ENCODE results near the gene SRD5A3.

Gene SRD5A3

GRCh38 chr4:55345980-55346850 is at the start of gene SRD5A3:
SRD5A3 (plus strand) TSS chr4:55346242; CDS start chr4:55346337, 95 bp downstream.
- H3K4me3 ChIP-seq (ENCODE audit: low read length): peak within 1 kb of the TSS; percentile 73
- TF ChIP-seq, protein P1, sequence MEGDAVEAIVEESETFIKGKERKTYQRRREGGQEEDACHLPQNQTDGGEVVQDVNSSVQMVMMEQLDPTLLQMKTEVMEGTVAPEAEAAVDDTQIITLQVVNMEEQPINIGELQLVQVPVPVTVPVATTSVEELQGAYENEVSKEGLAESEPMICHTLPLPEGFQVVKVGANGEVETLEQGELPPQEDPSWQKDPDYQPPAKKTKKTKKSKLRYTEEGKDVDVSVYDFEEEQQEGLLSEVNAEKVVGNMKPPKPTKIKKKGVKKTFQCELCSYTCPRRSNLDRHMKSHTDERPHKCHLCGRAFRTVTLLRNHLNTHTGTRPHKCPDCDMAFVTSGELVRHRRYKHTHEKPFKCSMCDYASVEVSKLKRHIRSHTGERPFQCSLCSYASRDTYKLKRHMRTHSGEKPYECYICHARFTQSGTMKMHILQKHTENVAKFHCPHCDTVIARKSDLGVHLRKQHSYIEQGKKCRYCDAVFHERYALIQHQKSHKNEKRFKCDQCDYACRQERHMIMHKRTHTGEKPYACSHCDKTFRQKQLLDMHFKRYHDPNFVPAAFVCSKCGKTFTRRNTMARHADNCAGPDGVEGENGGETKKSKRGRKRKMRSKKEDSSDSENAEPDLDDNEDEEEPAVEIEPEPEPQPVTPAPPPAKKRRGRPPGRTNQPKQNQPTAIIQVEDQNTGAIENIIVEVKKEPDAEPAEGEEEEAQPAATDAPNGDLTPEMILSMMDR (conservative IDR thresholded peaks at IDR 0.05; ENCODE audit: low read length): peak; percentile 46
- DNase-seq (ENCODE audit: low read depth): peak; percentile 76

DNA sequence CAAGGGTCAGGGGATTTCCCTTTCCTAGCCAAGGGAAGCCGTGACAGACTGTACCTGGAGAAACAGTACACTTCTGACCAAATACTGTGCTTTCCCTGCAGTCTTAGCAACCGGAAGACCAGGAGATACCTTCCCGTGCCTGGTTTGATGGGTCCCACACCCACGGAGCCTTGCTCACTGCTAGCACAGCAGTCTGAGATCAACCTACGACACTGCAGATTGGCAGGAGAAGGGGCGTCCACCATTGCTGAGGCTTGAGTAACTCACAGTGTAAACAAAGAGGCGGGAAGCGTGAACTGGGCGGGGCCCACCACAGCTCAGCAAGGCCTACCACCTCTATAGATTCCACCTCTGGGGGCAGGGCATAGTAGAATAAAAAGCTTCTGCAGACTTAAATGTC is 48.7 kb upstream of the SRD5A3 start:
- no peak for DNase-seq (ENCODE audit: low read depth)
- H3K4me3 ChIP-seq (ENCODE audit: low read length): no peak overlapping the region
- TF ChIP-seq, protein P1 (conservative IDR thresholded peaks at IDR 0.05; ENCODE audit: low read length): no peak

DNA sequence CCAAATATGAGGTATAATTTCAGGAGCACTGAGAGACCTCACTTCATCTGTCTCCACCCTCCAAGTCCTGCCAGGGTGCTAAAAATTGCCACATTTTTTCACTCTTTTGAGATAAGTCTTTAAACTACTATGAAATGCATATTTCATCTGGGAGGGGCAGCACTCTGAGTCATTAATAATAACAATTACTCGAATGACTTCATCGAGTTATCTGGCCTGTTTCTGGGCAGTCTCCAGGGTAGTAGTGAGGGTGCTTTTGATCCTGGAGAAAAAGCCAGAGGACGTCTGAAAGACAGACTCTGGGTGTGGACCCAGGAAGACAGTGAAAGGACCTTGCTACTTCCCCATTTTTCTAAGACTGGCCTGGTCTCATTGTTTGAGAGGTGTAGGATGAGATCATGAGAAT is 42.3 kb upstream of the SRD5A3 start:
- DNase-seq (ENCODE audit: low read depth): peak; percentile 8
- TF ChIP-seq, protein P1 (conservative IDR thresholded peaks at IDR 0.05; ENCODE audit: low read length): no peak
- H3K4me3 ChIP-seq (ENCODE audit: low read length): no peak overlapping the region

DNA sequence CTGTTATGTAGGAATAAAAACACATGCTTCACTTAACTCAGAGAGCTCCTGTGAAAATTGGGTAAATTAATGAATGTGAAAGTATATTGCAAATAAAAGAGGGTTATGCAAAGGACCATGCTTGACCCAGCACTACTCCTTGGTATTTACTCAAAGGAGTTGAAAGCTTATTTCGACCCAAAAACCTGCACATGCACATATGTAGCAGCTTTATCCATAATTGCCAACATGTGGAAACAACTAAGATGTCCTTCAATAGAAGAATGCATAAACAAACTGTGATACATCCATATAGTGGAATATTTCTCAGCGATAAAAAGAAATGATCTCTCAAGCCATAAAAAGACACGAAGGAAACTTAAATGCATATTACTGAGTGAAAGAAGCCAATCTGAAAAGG is 41.7 kb upstream of the SRD5A3 start:
- DNase-seq (ENCODE audit: low read depth): no peak
- H3K4me3 ChIP-seq (ENCODE audit: low read length): no peak overlapping the region
- TF ChIP-seq, protein P1 (conservative IDR thresholded peaks at IDR 0.05; ENCODE audit: low read length): no peak

DNA sequence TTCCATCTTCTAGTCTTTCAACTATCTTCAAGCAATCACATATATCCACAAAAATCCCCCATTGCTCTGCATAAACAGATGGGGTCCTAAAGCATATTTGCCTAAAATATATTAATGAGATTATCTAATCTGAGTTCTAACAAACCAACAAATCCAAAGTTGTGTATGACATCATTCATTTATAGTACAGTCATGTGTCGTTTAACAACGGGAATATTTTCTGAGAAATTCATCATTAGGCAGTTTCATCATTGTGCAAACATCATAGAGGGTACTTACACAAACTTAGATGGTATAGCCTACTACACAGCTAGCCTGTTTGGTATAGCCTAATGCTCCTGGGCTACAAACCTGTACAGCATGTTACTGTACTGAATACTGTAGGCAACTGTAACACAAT is 38.0 kb upstream of the SRD5A3 start:
- DNase-seq (ENCODE audit: low read depth): no peak

DNA sequence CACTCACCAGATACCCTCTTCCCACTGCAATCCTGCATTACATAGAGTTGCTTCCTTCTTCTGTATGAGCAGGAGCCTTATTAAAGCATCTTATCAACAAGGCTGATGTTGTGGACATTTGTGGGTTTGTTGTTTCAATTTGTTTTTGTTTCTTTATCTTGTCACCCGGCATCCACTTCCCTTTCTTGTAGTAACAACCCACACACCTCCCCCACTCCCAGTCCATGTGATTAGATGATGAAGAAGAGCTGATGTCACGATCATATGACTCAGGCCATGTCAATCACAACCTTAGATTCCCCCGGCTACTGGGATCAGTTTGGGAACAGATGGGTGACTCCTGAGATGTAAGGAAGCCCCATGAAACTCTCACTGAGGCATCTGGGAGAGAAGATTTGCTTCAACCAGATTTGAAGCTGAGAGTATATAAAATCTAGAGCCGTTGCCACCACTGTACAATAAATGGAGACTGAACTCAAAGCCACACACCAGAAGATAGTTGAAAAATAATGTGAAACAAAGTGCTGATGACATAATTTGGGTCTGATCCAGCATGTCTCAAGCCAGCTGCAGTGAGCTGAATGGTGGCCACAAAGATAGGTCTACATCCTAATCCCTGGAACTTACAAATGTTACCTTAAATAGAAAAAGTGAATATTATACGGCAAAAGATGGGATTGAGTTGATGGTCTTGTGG is 34.1 kb upstream of the SRD5A3 start:
- H3K4me3 ChIP-seq (ENCODE audit: low read length): no peak overlapping the region
- DNase-seq (ENCODE audit: low read depth): no peak
- TF ChIP-seq, protein P1 (conservative IDR thresholded peaks at IDR 0.05; ENCODE audit: low read length): no peak

More for the DNA sequence above, 38.0 kb upstream of the SRD5A3 start:
- no peak overlapping the region for H3K4me3 ChIP-seq (ENCODE audit: low read length)
- TF ChIP-seq, protein P1 (conservative IDR thresholded peaks at IDR 0.05; ENCODE audit: low read length): no peak

Measured in AG10803 (cell line).